Panc1 (cell line): ENCODE data around the gene NSRP1. TPM values are rescaled to one million over a fixed set of nuclear protein-coding genes. Genes with fewer than 3 reads are reported as not detected.
"Not testable (repeated sequence)": the region's sequence is repeated elsewhere in the genome, so short reads cannot be mapped to it uniquely, and the experiment has no call there.

Source experiments
- ATAC-seq: fragments of 200-7000 bp; cut with Tn5 transposase; 2 replicates; pipeline ENCODE4 v1.9.1; 2020; ENCODE audit warnings: mild to moderate bottlenecking, moderate library complexity
- BruUV-seq: library from RNA; stranded (reverse); fragments of 400-500 nt; replicated peaks from 2 replicates; lab custom pipeline; 2021; lab: Mats Ljungman, UMichigan
- CTCF ChIA-PET: fragments of 300-600 bp; sonication (Branson Sonifier 250); formaldehyde crosslinking; loops from one replicate; lab custom pipeline; 2022; ENCODE audit warnings: antibody characterized with exemption; lab: Charles Lee
- POLR2A ChIA-PET: fragments of 300-600 bp; sonication (Branson Sonifier 250); formaldehyde crosslinking; loops from one replicate; lab custom pipeline; 2022; ENCODE audit warnings: antibody characterized with exemption; lab: Charles Lee
- DNase-seq: peaks from one replicate; pipeline ENCODE4 v3.0.0-alpha.2; 2010; ENCODE audit warnings: low read depth, low spot score
- H3K27ac ChIP-seq: 2 replicates; pipeline ENCODE4 v1.5.1; 2011; ENCODE audit warnings: mild to moderate bottlenecking, low read length, inconsistent platforms
- H3K27me3 ChIP-seq: fragments of 200-500 bp; sonication (Bioruptor generic); 2 replicates; pipeline ENCODE4 v1.6.0; 2014; ENCODE audit warnings: low read length, inconsistent platforms; ENCODE audit not compliant: control insufficient read depth, insufficient read depth
- H3K36me3 ChIP-seq: fragments of 200-500 bp; sonication (Bioruptor generic); 2 replicates; pipeline ENCODE4 v1.5.1; 2014; ENCODE audit warnings: inconsistent platforms, mild to moderate bottlenecking, low read length, moderate library complexity; ENCODE audit not compliant: control insufficient read depth, insufficient read depth
- H3K4me1 ChIP-seq: 2 replicates; pipeline ENCODE4 v1.5.1; 2011; ENCODE audit warnings: inconsistent platforms, mild to moderate bottlenecking, low read length, moderate library complexity; ENCODE audit not compliant: control insufficient read depth, insufficient read depth
- H3K4me3 ChIP-seq, 2 experiments: 2 replicates each; pipeline ENCODE4 v1.5.1; 2011 to 2012; ENCODE audit warnings: low read depth in 2 of 2, low read length in 2 of 2, mild to moderate bottlenecking in 2 of 2, inconsistent platforms in 1 of 2, moderate library complexity in 1 of 2
- H3K9me3 ChIP-seq: fragments of 200-500 bp; sonication (Bioruptor generic); 2 replicates; pipeline ENCODE4 v1.5.1; 2014; ENCODE audit warnings: low read depth, mild to moderate bottlenecking, inconsistent platforms, low read length, moderate library complexity; ENCODE audit not compliant: control insufficient read depth, insufficient read depth
- POLR2AphosphoS5 ChIP-seq: IDR thresholded peaks from 2 replicates; pipeline ENCODE4 v1.6.1; 2012; ENCODE audit warnings: mild to moderate bottlenecking, low read depth, low read length, moderate library complexity
- SIN3A ChIP-seq: IDR thresholded peaks from 2 replicates; pipeline ENCODE4 v1.6.1; 2012; ENCODE audit warnings: low read depth, mild to moderate bottlenecking, low read length, moderate library complexity, borderline replicate concordance; ENCODE audit not compliant: insufficient read depth
- TCF7L2 ChIP-seq: IDR thresholded peaks from 2 replicates; pipeline ENCODE4 v1.6.1; 2011; ENCODE audit warnings: mild to moderate bottlenecking, low read depth, low read length, inconsistent platforms
- in situ Hi-C: cut with HindIII; loops from 2 replicates; pipeline ENCODE4 v1.10.0; 2016; ENCODE audit warnings: low sequenced_read_pairs, low pct_unique_long_range_greater_than_20kb
- intact Hi-C: fragments of 100-400 bp; cut with micrococcal nuclease; formaldehyde crosslinking; loops from one replicate; pipeline ENCODE4 v1.10.0; 2022; ENCODE audit not compliant: unreplicated experiment
- total RNA-seq: library from RNA; stranded (reverse); gene quantifications from one replicate; pipeline ENCODE4 v1.2.1, GENCODE V29; 2021; ENCODE audit not compliant: unreplicated experiment
- TF ChIP-seq, protein P1 (sequence below): fragments of 450-650 bp; IDR thresholded peaks from 2 replicates; pipeline ENCODE4 v1.5.1; 2017; ENCODE audit warnings: mild to moderate bottlenecking
- TF ChIP-seq, protein P2 (sequence below), 2 experiments: IDR thresholded peaks; 2 replicates each; pipeline ENCODE4 v1.6.1; 2011 to 2012; ENCODE audit warnings: low read depth in 2 of 2, control low read depth in 1 of 2, low read length in 1 of 2, mild to moderate bottlenecking in 1 of 2, moderate library complexity in 1 of 2; ENCODE audit not compliant: insufficient read depth in 1 of 2

The NSRP1 gene
- total RNA-seq, 1 experiment from 2014 or later, result 30.5 TPM

DNA sequence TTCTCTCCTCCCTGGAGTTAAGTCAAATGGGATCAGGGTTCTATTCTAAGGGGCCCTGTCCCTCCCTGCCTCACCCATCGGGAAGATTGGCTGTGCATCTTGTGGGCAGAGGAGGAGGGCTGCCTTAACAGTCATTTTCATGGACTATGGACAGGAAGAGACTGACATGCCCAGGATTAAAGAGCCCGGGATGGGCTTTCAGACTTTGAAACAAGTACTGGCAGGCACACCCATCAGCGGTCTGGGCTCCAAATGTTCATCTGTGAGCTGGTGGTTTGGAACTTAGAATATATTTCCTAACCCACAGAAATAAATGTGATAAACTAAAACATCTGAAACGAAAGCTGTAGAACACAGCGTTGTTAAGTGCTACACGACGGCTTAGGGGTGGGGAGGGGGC lies 112.4 kb downstream of the NSRP1 start:
- TF ChIP-seq, protein P1, sequence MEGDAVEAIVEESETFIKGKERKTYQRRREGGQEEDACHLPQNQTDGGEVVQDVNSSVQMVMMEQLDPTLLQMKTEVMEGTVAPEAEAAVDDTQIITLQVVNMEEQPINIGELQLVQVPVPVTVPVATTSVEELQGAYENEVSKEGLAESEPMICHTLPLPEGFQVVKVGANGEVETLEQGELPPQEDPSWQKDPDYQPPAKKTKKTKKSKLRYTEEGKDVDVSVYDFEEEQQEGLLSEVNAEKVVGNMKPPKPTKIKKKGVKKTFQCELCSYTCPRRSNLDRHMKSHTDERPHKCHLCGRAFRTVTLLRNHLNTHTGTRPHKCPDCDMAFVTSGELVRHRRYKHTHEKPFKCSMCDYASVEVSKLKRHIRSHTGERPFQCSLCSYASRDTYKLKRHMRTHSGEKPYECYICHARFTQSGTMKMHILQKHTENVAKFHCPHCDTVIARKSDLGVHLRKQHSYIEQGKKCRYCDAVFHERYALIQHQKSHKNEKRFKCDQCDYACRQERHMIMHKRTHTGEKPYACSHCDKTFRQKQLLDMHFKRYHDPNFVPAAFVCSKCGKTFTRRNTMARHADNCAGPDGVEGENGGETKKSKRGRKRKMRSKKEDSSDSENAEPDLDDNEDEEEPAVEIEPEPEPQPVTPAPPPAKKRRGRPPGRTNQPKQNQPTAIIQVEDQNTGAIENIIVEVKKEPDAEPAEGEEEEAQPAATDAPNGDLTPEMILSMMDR, result no peak
- TF ChIP-seq, protein P2, sequence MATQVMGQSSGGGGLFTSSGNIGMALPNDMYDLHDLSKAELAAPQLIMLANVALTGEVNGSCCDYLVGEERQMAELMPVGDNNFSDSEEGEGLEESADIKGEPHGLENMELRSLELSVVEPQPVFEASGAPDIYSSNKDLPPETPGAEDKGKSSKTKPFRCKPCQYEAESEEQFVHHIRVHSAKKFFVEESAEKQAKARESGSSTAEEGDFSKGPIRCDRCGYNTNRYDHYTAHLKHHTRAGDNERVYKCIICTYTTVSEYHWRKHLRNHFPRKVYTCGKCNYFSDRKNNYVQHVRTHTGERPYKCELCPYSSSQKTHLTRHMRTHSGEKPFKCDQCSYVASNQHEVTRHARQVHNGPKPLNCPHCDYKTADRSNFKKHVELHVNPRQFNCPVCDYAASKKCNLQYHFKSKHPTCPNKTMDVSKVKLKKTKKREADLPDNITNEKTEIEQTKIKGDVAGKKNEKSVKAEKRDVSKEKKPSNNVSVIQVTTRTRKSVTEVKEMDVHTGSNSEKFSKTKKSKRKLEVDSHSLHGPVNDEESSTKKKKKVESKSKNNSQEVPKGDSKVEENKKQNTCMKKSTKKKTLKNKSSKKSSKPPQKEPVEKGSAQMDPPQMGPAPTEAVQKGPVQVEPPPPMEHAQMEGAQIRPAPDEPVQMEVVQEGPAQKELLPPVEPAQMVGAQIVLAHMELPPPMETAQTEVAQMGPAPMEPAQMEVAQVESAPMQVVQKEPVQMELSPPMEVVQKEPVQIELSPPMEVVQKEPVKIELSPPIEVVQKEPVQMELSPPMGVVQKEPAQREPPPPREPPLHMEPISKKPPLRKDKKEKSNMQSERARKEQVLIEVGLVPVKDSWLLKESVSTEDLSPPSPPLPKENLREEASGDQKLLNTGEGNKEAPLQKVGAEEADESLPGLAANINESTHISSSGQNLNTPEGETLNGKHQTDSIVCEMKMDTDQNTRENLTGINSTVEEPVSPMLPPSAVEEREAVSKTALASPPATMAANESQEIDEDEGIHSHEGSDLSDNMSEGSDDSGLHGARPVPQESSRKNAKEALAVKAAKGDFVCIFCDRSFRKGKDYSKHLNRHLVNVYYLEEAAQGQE (IDR thresholded peaks at IDR 0.05; ENCODE audit: insufficient read depth in 1 of 2, low read depth in 2 of 2, low read length in 1 of 2), result no peak
- TF ChIP-seq SIN3A (no peak), POLR2AphosphoS5 (no peak)
- ATAC-seq (no peak), DNase-seq (no peak)
- in situ Hi-C loops, result no loop called here
- H3K9me3 ChIP-seq, result no peaks in the 10 kb centered on the region
- ChIA-PET POLR2A (no interaction called here), CTCF (no interaction called here)
- H3K27me3 ChIP-seq, result peaks cover 7% of the 10 kb centered on the region
- H3K27ac ChIP-seq, result no peak overlapping the region
- intact Hi-C loops, result no loop called here
- H3K4me3 ChIP-seq, result no peak overlapping the region
- H3K36me3 ChIP-seq, result no peaks in the 10 kb centered on the region
- no peaks in the 10 kb centered on the region for H3K4me1 ChIP-seq
- no TSS peak for BruUV-seq

DNA sequence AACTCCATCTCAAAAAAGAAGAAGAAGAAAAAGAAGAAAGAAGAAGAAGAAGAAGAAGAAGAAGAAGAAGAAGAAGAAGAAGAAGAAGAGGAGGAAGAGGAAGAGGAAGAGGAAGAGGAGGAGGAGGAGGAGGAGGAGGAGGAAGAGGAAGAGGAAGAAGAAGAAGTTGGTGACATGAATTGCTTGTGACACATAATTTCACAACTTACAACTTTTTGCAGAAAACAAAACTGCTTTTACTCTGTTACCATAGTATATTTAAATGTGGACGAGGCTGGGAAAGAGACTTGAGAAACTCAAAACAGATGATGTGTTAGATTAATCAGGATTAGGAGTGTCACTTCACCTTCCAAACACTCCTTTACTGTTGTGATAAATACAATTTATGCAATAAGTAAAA lies 113.4 kb downstream of the NSRP1 start:
- CTCF ChIA-PET, POLR2A ChIA-PET, H3K4me3 ChIP-seq, H3K27ac ChIP-seq, BruUV-seq, H3K36me3 ChIP-seq, ATAC-seq, in situ Hi-C loops, H3K9me3 ChIP-seq, DNase-seq, H3K4me1 ChIP-seq, intact Hi-C loops: not testable (repeated sequence)
- peaks cover 13% of the 10 kb centered on the region for H3K27me3 ChIP-seq

DNA sequence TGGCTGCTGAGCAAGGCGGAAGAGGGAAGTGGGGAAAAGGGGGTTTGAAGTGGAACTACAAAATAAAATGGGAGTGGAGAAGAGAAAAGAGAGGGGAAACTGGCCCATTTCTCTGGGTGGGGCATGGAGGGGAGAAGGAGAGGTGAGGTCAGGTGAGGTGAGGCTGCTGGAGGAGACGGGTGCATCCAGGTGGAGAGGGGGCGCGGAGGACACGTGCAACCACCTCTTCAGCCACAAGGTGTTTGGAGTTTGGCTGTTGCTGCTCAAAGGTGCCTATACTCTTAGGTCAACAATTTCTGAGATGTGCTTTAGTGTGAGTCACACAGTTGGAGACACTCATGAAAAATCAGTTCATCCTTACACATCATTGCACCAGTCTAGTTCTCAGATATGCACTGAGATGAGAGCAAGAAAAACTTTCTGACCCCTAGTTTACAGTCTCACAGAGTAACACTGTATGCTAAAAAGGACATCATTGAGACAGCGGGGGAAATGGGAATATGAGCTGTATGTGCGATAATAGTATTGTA lies 114.0 kb downstream of the NSRP1 start:
- no peak for ATAC-seq
- intact Hi-C loops (no loop called here), in situ Hi-C loops (no loop called here)
- H3K4me3 ChIP-seq, result no peak overlapping the region
- TF ChIP-seq TCF7L2, result no peak
- TF ChIP-seq POLR2AphosphoS5, result no peak
- TF ChIP-seq, protein P1, result no peak
- TF ChIP-seq SIN3A, result no peak
- TF ChIP-seq, protein P2 (IDR thresholded peaks at IDR 0.05; ENCODE audit: insufficient read depth in 1 of 2, low read depth in 2 of 2, low read length in 1 of 2), result no peak
- no TSS peak for BruUV-seq
- H3K36me3 ChIP-seq, result no peaks in the 10 kb centered on the region
- H3K4me1 ChIP-seq, result 0 out of 2 replicates have a peak, but pooled peaks cover 6% of the 10 kb centered on the region
- CTCF ChIA-PET, result no interaction called here
- no peak overlapping the region for H3K27ac ChIP-seq
- POLR2A ChIA-PET, result no interaction called here
- DNase-seq, result no peak
- no peaks in the 10 kb centered on the region for H3K9me3 ChIP-seq
- peaks cover 13% of the 10 kb centered on the region for H3K27me3 ChIP-seq
